Osteoblast (primary cell): ENCODE data around the gene MKLN1. TPM values are rescaled to one million over a fixed set of nuclear protein-coding genes. Genes with fewer than 3 reads are reported as not detected.
"Not testable (repeated sequence)": the region's sequence is repeated elsewhere in the genome, so short reads cannot be mapped to it uniquely, and the experiment has no call there.

ENCODE experiments used
- DNase-seq: peaks from one replicate; pipeline ENCODE4 v3.0.0; 2011; ENCODE audit warnings: low spot score, mixed read lengths; ENCODE audit not compliant: insufficient read length; ENCODE audit errors: missing footprints
- H2AFZ ChIP-seq: 2 replicates; pipeline ENCODE4 v1.6.0; 2011; ENCODE audit warnings: mild to moderate bottlenecking, low read length
- H3K27ac ChIP-seq: 2 replicates; pipeline ENCODE4 v1.5.1; 2011; ENCODE audit warnings: mild to moderate bottlenecking, low read depth, low read length, moderate library complexity
- H3K27me3 ChIP-seq: 2 replicates; pipeline ENCODE4 v1.6.0; 2012; ENCODE audit warnings: mild to moderate bottlenecking, control low read depth, inconsistent platforms, low read length, moderate library complexity; ENCODE audit not compliant: insufficient read depth
- H3K36me3 ChIP-seq: 2 replicates; pipeline ENCODE4 v1.5.1; 2011; ENCODE audit warnings: mild to moderate bottlenecking, low read length, control low read depth, moderate library complexity; ENCODE audit not compliant: insufficient read depth
- H3K4me1 ChIP-seq: 2 replicates; pipeline ENCODE4 v1.5.1; 2011; ENCODE audit warnings: mild to moderate bottlenecking, low read length, control low read depth, moderate library complexity; ENCODE audit not compliant: insufficient read depth
- H3K4me2 ChIP-seq: 2 replicates; pipeline ENCODE4 v1.6.0; 2011; ENCODE audit warnings: mild to moderate bottlenecking, low read length; ENCODE audit not compliant: insufficient read depth
- H3K4me3 ChIP-seq: fragments of 200-600 bp; sonication (generic); 3 replicates; pipeline ENCODE4 v1.5.1; 2012; ENCODE audit warnings: mild to moderate bottlenecking, low read length, inconsistent platforms; ENCODE audit not compliant: insufficient read depth
- H3K79me2 ChIP-seq: 2 replicates; pipeline ENCODE4 v1.6.0; 2012; ENCODE audit warnings: mild to moderate bottlenecking, low read length, control low read depth, inconsistent platforms; ENCODE audit not compliant: insufficient read depth
- H3K9me3 ChIP-seq: 2 replicates; pipeline ENCODE4 v1.5.1; 2011; ENCODE audit warnings: low read depth, low read length, control low read depth
- H4K20me1 ChIP-seq: 2 replicates; pipeline ENCODE4 v1.6.0; 2012; ENCODE audit warnings: mild to moderate bottlenecking, low read length, control low read depth; ENCODE audit not compliant: insufficient read depth
- CTCF ChIP-seq: IDR thresholded peaks from 2 replicates; pipeline ENCODE4 v1.5.1; 2011; ENCODE audit warnings: mild to moderate bottlenecking, low read depth, low read length, moderate library complexity; ENCODE audit errors: extremely low read depth
- total RNA-seq: library from RNA; depleted of rRNA; stranded (reverse); fragments of >200 nt; gene quantifications from 2 replicates; pipeline ENCODE4 v1.2.3, GENCODE V29; 2012

The MKLN1 gene
- total RNA-seq, 1 donor, result 52.8 TPM

GRCh38 chr7:131302876-131303707, 24.6 kb upstream of the MKLN1 start:
- Histone ChIP-seq H3K4me3 (no peak overlapping the region), H3K9me3 (peaks cover 6% of the 10 kb centered on the region), H3K79me2 (no peaks in the 10 kb centered on the region), H4K20me1 (no peaks in the 10 kb centered on the region), H2AFZ (no peak overlapping the region), H3K4me2 (no peak overlapping the region), H3K4me1 (no peaks in the 10 kb centered on the region), H3K36me3 (no peaks in the 10 kb centered on the region), H3K27ac (no peak overlapping the region), H3K27me3 (no peaks in the 10 kb centered on the region)
- DNase-seq, result no peak
- peak; percentile 51 for TF ChIP-seq CTCF

- Histone ChIP-seq H3K4me2 (no peak overlapping the region), H3K36me3 (no peaks in the 10 kb centered on the region), H3K4me3 (no peak overlapping the region), H3K9me3 (peaks cover 6% of the 10 kb centered on the region), H4K20me1 (no peaks in the 10 kb centered on the region), H3K27me3 (no peaks in the 10 kb centered on the region), H2AFZ (no peak overlapping the region), H3K4me1 (no peaks in the 10 kb centered on the region), H3K27ac (no peak overlapping the region), H3K79me2 (no peaks in the 10 kb centered on the region)
- no peak for TF ChIP-seq CTCF
- no peak for DNase-seq
Measured at GRCh38 chr7:131305152-131305551, 22.5 kb upstream of the MKLN1 start.

- H3K27ac ChIP-seq, H3K79me2 ChIP-seq, H4K20me1 ChIP-seq, H3K27me3 ChIP-seq, H3K9me3 ChIP-seq, H2AFZ ChIP-seq, H3K36me3 ChIP-seq, H3K4me1 ChIP-seq, DNase-seq, H3K4me2 ChIP-seq, H3K4me3 ChIP-seq: not testable (repeated sequence)
Measured at GRCh38 chr7:131306041-131306440, 21.6 kb upstream of the MKLN1 start.

GRCh38 chr7:131306777-131307176, 20.9 kb upstream of the MKLN1 start:
- H2AFZ ChIP-seq, result no peak overlapping the region
- no peak overlapping the region for H3K27ac ChIP-seq
- no peak overlapping the region for H3K4me2 ChIP-seq
- H3K4me3 ChIP-seq, result no peak overlapping the region
- no peaks in the 10 kb centered on the region for H4K20me1 ChIP-seq
- no peaks in the 10 kb centered on the region for H3K4me1 ChIP-seq
- peaks cover 6% of the 10 kb centered on the region for H3K9me3 ChIP-seq
- H3K27me3 ChIP-seq, result no peaks in the 10 kb centered on the region
- TF ChIP-seq CTCF, result no peak
- no peak for DNase-seq
- no peaks in the 10 kb centered on the region for H3K79me2 ChIP-seq
- H3K36me3 ChIP-seq, result no peaks in the 10 kb centered on the region
